Middle frontal gyrus (tissue), 1 donor: ENCODE data around the gene ADD1.
"Not testable (repeated sequence)": the region's sequence is repeated elsewhere in the genome, so short reads cannot be mapped to it uniquely, and the experiment has no call there.

Source experiments
- DNase-seq: peaks from one replicate; pipeline ENCODE4 v3.0.0-alpha.2; 2015; ENCODE audit warnings: low spot score; ENCODE audit errors: extremely low spot score

The ADD1 gene

GRCh38 chr4:2944586-2945526 is 101.2 kb downstream of the ADD1 start:
- no peak for DNase-seq

GRCh38 chr4:2945619-2946604 is 102.3 kb downstream of the ADD1 start:
- DNase-seq, result not testable (repeated sequence)

GRCh38 chr4:2946812-2947600 is 103.4 kb downstream of the ADD1 start:
- DNase-seq, result no peak

- DNase-seq, result no peak
Measured at GRCh38 chr4:2947926-2948325, 104.3 kb downstream of the ADD1 start.

- no peak for DNase-seq
Measured at GRCh38 chr4:2948895-2949781, 105.5 kb downstream of the ADD1 start.

- DNase-seq, result no peak
Measured at GRCh38 chr4:2949782-2950125, 106.1 kb downstream of the ADD1 start.

- DNase-seq, result no peak
Measured at GRCh38 chr4:2950221-2950989, 106.8 kb downstream of the ADD1 start.

GRCh38 chr4:2953496-2953895 is 109.9 kb downstream of the ADD1 start:
- DNase-seq, result no peak

- DNase-seq, result no peak
Measured at GRCh38 chr4:2954358-2955185, 110.9 kb downstream of the ADD1 start.

- DNase-seq, result not testable (repeated sequence)
Measured at GRCh38 chr4:2955186-2956044, 111.8 kb downstream of the ADD1 start.

- DNase-seq, result no peak
Measured at GRCh38 chr4:2958446-2958845, 114.8 kb downstream of the ADD1 start.

GRCh38 chr4:2960450-2960849 is 116.8 kb downstream of the ADD1 start:
- DNase-seq, result not testable (repeated sequence)

- no peak for DNase-seq
Measured at GRCh38 chr4:2961421-2961810, 117.8 kb downstream of the ADD1 start.

- no peak for DNase-seq
Measured at GRCh38 chr4:2961811-2962441, 118.3 kb downstream of the ADD1 start.

GRCh38 chr4:2962614-2963174 is 119.0 kb downstream of the ADD1 start:
- no peak for DNase-seq

- DNase-seq, result peak; percentile 98
Measured at GRCh38 chr4:2963175-2963965, 119.7 kb downstream of the ADD1 start, which contains the start of the genes GRK4 and NOP14. TSS of gene GRK4 (plus strand) at chr4:2963571. CDS start at chr4:2964071, 500 bp downstream. TSS of gene NOP14 (minus strand) at chr4:2963406. CDS start at chr4:2963319, 87 bp downstream.
